Mucosa of stomach (tissue), 1 donor: ENCODE data around the gene NFAM1.

Source experiments
- H3K27me3 ChIP-seq: one replicate; pipeline ENCODE4 v1.7.0; 2013; ENCODE audit warnings: mild to moderate bottlenecking, low read length; ENCODE audit not compliant: control insufficient read depth, insufficient read depth
- H3K36me3 ChIP-seq: one replicate; pipeline ENCODE4 v1.7.0; 2013; ENCODE audit warnings: low read length; ENCODE audit not compliant: control insufficient read depth, insufficient read depth
- H3K4me1 ChIP-seq: one replicate; pipeline ENCODE4 v1.7.0; 2013; ENCODE audit warnings: mild to moderate bottlenecking, low read length; ENCODE audit not compliant: control insufficient read depth, insufficient read depth
- H3K4me3 ChIP-seq: one replicate; pipeline ENCODE4 v1.7.0; 2013; ENCODE audit warnings: low read length
- H3K9ac ChIP-seq: one replicate; pipeline ENCODE4 v1.7.0; 2013; ENCODE audit warnings: mild to moderate bottlenecking, low read length, moderate library complexity
- H3K9me3 ChIP-seq: one replicate; pipeline ENCODE4 v1.7.0; 2013; ENCODE audit warnings: mild to moderate bottlenecking, low read length, moderate library complexity; ENCODE audit not compliant: control insufficient read depth
- donor health status: Pancreatic carcinoma.

NFAM1 gene

GRCh38 chr22:42425337-42425988 is 6.7 kb downstream of the NFAM1 start:
- Histone ChIP-seq H3K4me3 (no peak overlapping the region), H3K4me1 (no peaks in the 10 kb centered on the region), H3K9ac (no peak overlapping the region), H3K9me3 (no peaks in the 10 kb centered on the region), H3K27me3 (peaks cover 10% of the 10 kb centered on the region), H3K36me3 (no peaks in the 10 kb centered on the region)

GRCh38 chr22:42419243-42419881 is 12.8 kb downstream of the NFAM1 start:
- H3K4me3 ChIP-seq, result no peak overlapping the region
- H3K9me3 ChIP-seq, result no peaks in the 10 kb centered on the region

GRCh38 chr22:42418811-42419242 is 13.4 kb downstream of the NFAM1 start:
- H3K4me3 ChIP-seq, result no peak overlapping the region
- H3K9ac ChIP-seq, result no peak overlapping the region
- no peaks in the 10 kb centered on the region for H3K36me3 ChIP-seq
- no peaks in the 10 kb centered on the region for H3K4me1 ChIP-seq
- no peaks in the 10 kb centered on the region for H3K9me3 ChIP-seq
- H3K27me3 ChIP-seq, result peaks cover 2% of the 10 kb centered on the region

More at GRCh38 chr22:42419243-42419881, 12.8 kb downstream of the NFAM1 start:
- Histone ChIP-seq H3K27me3 (peaks cover 2% of the 10 kb centered on the region), H3K36me3 (no peaks in the 10 kb centered on the region), H3K9ac (no peak overlapping the region), H3K4me1 (no peaks in the 10 kb centered on the region)

- Histone ChIP-seq H3K36me3 (no peaks in the 10 kb centered on the region), H3K4me1 (no peaks in the 10 kb centered on the region), H3K4me3 (no peak overlapping the region), H3K9me3 (no peaks in the 10 kb centered on the region), H3K9ac (no peak overlapping the region), H3K27me3 (peaks cover 2% of the 10 kb centered on the region)
These were observed 14.4 kb downstream of the NFAM1 start for GRCh38 chr22:42417645-42418305.

- no peaks in the 10 kb centered on the region for H3K36me3 ChIP-seq
- H3K27me3 ChIP-seq, result peaks cover 2% of the 10 kb centered on the region
- no peak overlapping the region for H3K4me3 ChIP-seq
- H3K9me3 ChIP-seq, result no peaks in the 10 kb centered on the region
- no peak overlapping the region for H3K9ac ChIP-seq
- H3K4me1 ChIP-seq, result no peaks in the 10 kb centered on the region
These were observed 15.5 kb downstream of the NFAM1 start for GRCh38 chr22:42416671-42417230.

- no peaks in the 10 kb centered on the region for H3K36me3 ChIP-seq
- no peak overlapping the region for H3K4me3 ChIP-seq
- no peaks in the 10 kb centered on the region for H3K4me1 ChIP-seq
These were observed 17.5 kb downstream of the NFAM1 start for GRCh38 chr22:42414565-42415303.

GRCh38 chr22:42414021-42414420 is 18.2 kb downstream of the NFAM1 start:
- no peaks in the 10 kb centered on the region for H3K36me3 ChIP-seq
- H3K4me1 ChIP-seq, result no peaks in the 10 kb centered on the region
- H3K9ac ChIP-seq, result no peak overlapping the region
- H3K4me3 ChIP-seq, result no peak overlapping the region
- no peaks in the 10 kb centered on the region for H3K27me3 ChIP-seq
- no peaks in the 10 kb centered on the region for H3K9me3 ChIP-seq

More at GRCh38 chr22:42414565-42415303, 17.5 kb downstream of the NFAM1 start:
- Histone ChIP-seq H3K9ac (no peak overlapping the region), H3K9me3 (no peaks in the 10 kb centered on the region), H3K27me3 (peaks cover 2% of the 10 kb centered on the region)

- Histone ChIP-seq H3K4me1 (no peaks in the 10 kb centered on the region), H3K9ac (no peak overlapping the region), H3K27me3 (no peaks in the 10 kb centered on the region), H3K4me3 (no peak overlapping the region), H3K36me3 (no peaks in the 10 kb centered on the region), H3K9me3 (no peaks in the 10 kb centered on the region)
These were observed 19.4 kb downstream of the NFAM1 start for GRCh38 chr22:42412744-42413333.

- Histone ChIP-seq H3K9ac (no peak overlapping the region), H3K36me3 (no peaks in the 10 kb centered on the region), H3K27me3 (no peaks in the 10 kb centered on the region), H3K4me3 (no peak overlapping the region), H3K9me3 (no peaks in the 10 kb centered on the region), H3K4me1 (no peaks in the 10 kb centered on the region)
These were observed 21.5 kb downstream of the NFAM1 start for GRCh38 chr22:42410708-42411107.

- H3K27me3 ChIP-seq, result no peaks in the 10 kb centered on the region
- H3K4me3 ChIP-seq, result no peak overlapping the region
- H3K4me1 ChIP-seq, result no peaks in the 10 kb centered on the region
- no peaks in the 10 kb centered on the region for H3K9me3 ChIP-seq
- H3K9ac ChIP-seq, result no peak overlapping the region
- H3K36me3 ChIP-seq, result no peaks in the 10 kb centered on the region
These were observed 23.2 kb downstream of the NFAM1 start for GRCh38 chr22:42408810-42409529.

GRCh38 chr22:42408276-42408675 is 23.9 kb downstream of the NFAM1 start:
- Histone ChIP-seq H3K9ac (no peak overlapping the region), H3K27me3 (no peaks in the 10 kb centered on the region), H3K4me3 (no peak overlapping the region), H3K4me1 (no peaks in the 10 kb centered on the region), H3K36me3 (no peaks in the 10 kb centered on the region), H3K9me3 (no peaks in the 10 kb centered on the region)
